ENCODE data around the gene MXRA8.

DNA sequence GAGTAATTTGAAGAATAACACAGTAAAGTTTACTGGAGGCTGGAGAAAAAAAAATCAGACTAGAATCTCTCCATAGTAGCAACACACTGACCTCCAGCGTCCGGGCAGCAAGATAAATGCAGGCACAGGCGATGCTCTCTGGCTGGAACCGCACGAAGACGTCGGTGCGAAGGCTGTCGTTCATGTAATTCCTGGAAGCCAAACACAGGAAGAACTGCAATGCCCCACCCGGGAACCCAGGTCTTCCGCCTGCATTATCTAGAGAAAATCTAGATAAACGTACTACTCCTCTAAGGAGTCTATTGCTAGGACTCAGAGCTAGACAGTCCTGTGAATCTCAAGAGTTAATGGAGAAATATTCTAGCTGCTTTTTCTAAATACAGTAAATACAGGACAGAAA is 32.3 kb upstream of the MXRA8 start:
- no peak for TF ChIP-seq POLR2A (IDR thresholded peaks at IDR 0.05; ENCODE audit: low read length)
- no peak for TF ChIP-seq GATA1 (IDR thresholded peaks at IDR 0.05; ENCODE audit: low read depth, low read length)

Measured in erythroblast (primary cell).